H1 (cell line): ENCODE results near the gene KIR2DL3.
"Not testable (repeated sequence)": the region's sequence is repeated elsewhere in the genome, so short reads cannot be mapped to it uniquely, and the experiment has no call there.

Experiments
- CHD2 ChIP-seq: IDR thresholded peaks from 2 replicates; pipeline ENCODE4 v1.6.1; 2012; ENCODE audit warnings: low read length, improper control_type of control experiment
- EGR1 ChIP-seq: IDR thresholded peaks from 2 replicates; pipeline ENCODE4 v1.6.1; 2011; ENCODE audit warnings: low read depth, low read length, borderline replicate concordance
- EP300 ChIP-seq, 2 experiments: IDR thresholded peaks; 1 replicate in 1 of 2; 2 replicates in 1 of 2; pipeline ENCODE4 v1.6.1; 2011 to 2012; ENCODE audit warnings: low read depth in 2 of 2, low read length in 2 of 2, mild to moderate bottlenecking in 2 of 2, borderline replicate concordance in 1 of 2, inconsistent platforms in 1 of 2, moderate library complexity in 1 of 2
- EZH2 ChIP-seq: fragments of 200-600 bp; sonication (generic); IDR thresholded peaks from 2 replicates; pipeline ENCODE4 v1.7.1; 2012; ENCODE audit warnings: low read depth, mild to moderate bottlenecking, moderate library complexity, low read length, inconsistent platforms; ENCODE audit not compliant: severe bottlenecking
- FOSL1 ChIP-seq: IDR thresholded peaks from 2 replicates; pipeline ENCODE4 v1.6.1; 2011; ENCODE audit warnings: mild to moderate bottlenecking, low read depth, low read length, moderate library complexity; ENCODE audit not compliant: insufficient read depth
- NANOG ChIP-seq: IDR thresholded peaks from 2 replicates; pipeline ENCODE4 v1.6.1; 2011; ENCODE audit warnings: low read length, low read depth, mild to moderate bottlenecking, inconsistent platforms; ENCODE audit not compliant: insufficient read depth, poor library complexity, severe bottlenecking
- POLR2A ChIP-seq, 2 experiments: IDR thresholded peaks; 1 replicate in 1 of 2; 2 replicates in 1 of 2; pipeline ENCODE4 v1.6.1; 2011; ENCODE audit warnings: low read depth in 2 of 2, low read length in 2 of 2, mild to moderate bottlenecking in 2 of 2; ENCODE audit errors: control extremely low read depth in 1 of 2
- POLR2AphosphoS5 ChIP-seq: IDR thresholded peaks from 2 replicates; pipeline ENCODE4 v1.6.1; 2011; ENCODE audit warnings: low read depth, low read length
- RAD21 ChIP-seq, 2 experiments: IDR thresholded peaks in 1 of 2; conservative IDR thresholded peaks in 1 of 2; 2 replicates each; pipeline ENCODE4 v1.6.1; 2011; ENCODE audit warnings: low read depth in 2 of 2, low read length in 2 of 2, improper control_type of control experiment in 1 of 2, inconsistent platforms in 1 of 2, mild to moderate bottlenecking in 1 of 2, moderate library complexity in 1 of 2
- SRF ChIP-seq: IDR thresholded peaks from 2 replicates; pipeline ENCODE4 v1.6.1; 2011; ENCODE audit warnings: mild to moderate bottlenecking, low read depth, low read length, moderate library complexity
- TAF7 ChIP-seq: optimal IDR thresholded peaks from 2 replicates; pipeline ENCODE3; 2011; ENCODE audit warnings: low read depth, mild to moderate bottlenecking, inconsistent platforms, low read length, moderate library complexity, borderline replicate concordance
- YY1 ChIP-seq: IDR thresholded peaks from 2 replicates; pipeline ENCODE4 v1.6.1; 2011; ENCODE audit warnings: low read depth, mild to moderate bottlenecking, low read length
- TF ChIP-seq, protein P1 (sequence below), 3 experiments: IDR thresholded peaks; 1 replicate in 2 of 3; 2 replicates in 1 of 3; pipeline versions ENCODE4 v1.5.1 to v1.6.1; 2011; ENCODE audit warnings: low read length in 3 of 3, mild to moderate bottlenecking in 3 of 3, inconsistent platforms in 2 of 3, low read depth in 1 of 3, moderate library complexity in 1 of 3; ENCODE audit not compliant: insufficient read depth in 1 of 3; ENCODE audit errors: control extremely low read depth in 1 of 3
- TF ChIP-seq, protein P2 (sequence below): IDR thresholded peaks from 2 replicates; pipeline ENCODE4 v1.6.1; 2012; ENCODE audit warnings: inconsistent platforms

DNA sequence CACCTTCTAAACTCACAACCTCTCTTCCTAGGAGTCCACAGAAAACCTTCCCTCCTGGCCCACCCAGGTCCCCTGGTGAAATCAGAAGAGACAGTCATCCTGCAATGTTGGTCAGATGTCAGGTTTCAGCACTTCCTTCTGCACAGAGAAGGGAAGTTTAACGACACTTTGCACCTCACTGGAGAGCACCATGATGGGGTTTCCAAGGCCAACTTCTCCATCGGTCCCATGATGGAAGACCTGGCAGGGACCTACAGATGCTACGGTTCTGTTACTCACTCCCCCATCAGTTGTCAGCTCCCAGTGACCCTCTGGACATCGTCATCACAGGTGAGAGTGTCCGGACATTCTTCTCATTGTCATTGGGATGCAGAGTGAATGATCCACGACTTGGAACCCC, 20.3 kb downstream of the KIR2DL3 start:
- TF ChIP-seq EZH2; EP300 (IDR thresholded peaks at IDR 0.05; ENCODE audit: borderline replicate concordance in 1 of 2, low read depth in 2 of 2, low read length in 2 of 2); POLR2AphosphoS5; YY1; POLR2A (IDR thresholded peaks at IDR 0.05; ENCODE audit: control extremely low read depth in 1 of 2, low read depth in 2 of 2, low read length in 2 of 2); NANOG; CHD2; TAF7; EGR1; SRF; RAD21 (IDR thresholded peaks at IDR 0.05 in 1 of 2, conservative IDR thresholded peaks at IDR 0.05 in 1 of 2; ENCODE audit: low read depth in 2 of 2, low read length in 2 of 2); FOSL1: not testable (repeated sequence)
- TF ChIP-seq, protein P1, sequence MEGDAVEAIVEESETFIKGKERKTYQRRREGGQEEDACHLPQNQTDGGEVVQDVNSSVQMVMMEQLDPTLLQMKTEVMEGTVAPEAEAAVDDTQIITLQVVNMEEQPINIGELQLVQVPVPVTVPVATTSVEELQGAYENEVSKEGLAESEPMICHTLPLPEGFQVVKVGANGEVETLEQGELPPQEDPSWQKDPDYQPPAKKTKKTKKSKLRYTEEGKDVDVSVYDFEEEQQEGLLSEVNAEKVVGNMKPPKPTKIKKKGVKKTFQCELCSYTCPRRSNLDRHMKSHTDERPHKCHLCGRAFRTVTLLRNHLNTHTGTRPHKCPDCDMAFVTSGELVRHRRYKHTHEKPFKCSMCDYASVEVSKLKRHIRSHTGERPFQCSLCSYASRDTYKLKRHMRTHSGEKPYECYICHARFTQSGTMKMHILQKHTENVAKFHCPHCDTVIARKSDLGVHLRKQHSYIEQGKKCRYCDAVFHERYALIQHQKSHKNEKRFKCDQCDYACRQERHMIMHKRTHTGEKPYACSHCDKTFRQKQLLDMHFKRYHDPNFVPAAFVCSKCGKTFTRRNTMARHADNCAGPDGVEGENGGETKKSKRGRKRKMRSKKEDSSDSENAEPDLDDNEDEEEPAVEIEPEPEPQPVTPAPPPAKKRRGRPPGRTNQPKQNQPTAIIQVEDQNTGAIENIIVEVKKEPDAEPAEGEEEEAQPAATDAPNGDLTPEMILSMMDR (IDR thresholded peaks at IDR 0.05; ENCODE audit: control extremely low read depth in 1 of 3, insufficient read depth in 1 of 3, low read depth in 1 of 3, low read length in 3 of 3) = not testable (repeated sequence)
- TF ChIP-seq, protein P2, sequence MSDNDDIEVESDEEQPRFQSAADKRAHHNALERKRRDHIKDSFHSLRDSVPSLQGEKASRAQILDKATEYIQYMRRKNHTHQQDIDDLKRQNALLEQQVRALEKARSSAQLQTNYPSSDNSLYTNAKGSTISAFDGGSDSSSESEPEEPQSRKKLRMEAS = not testable (repeated sequence)
